Measurements from ENCODE around the gene BMP5.

BMP5 gene

DNA sequence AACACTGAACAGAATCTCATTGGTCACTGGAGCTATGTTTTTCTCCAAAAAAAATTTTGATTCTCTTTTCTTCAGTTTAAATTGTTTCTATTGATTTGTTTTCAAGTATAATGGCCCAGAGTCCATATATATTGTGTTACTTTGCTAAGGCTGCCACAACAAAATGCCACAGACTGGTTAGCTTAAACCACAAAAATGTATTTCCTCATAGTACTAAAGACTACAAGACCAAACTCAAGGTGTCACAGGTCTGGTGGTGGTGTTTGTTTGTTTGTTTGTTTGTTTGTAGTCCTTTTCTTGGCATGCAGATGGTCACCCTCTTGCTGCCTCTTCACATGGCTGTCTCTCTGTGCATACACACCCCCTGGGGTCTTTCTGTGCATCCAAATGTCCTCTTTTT, 34.0 kb downstream of the BMP5 start:
- H4K20me1 ChIP-seq = no peaks in the 10 kb centered on the region
- H3K27me3 ChIP-seq = no peaks in the 10 kb centered on the region
- no peak overlapping the region for H3K4me3 ChIP-seq
- no peaks in the 10 kb centered on the region for H3K36me3 ChIP-seq
- H3K9me3 ChIP-seq (replicated peaks in 1 of 11) = no peaks in the 10 kb centered on the region
- no peaks in the 10 kb centered on the region for H3K4me1 ChIP-seq
- TF ChIP-seq Cebpa-rat (IDR thresholded peaks at IDR 0.05) = no peak
- no peak overlapping the region for H3K27ac ChIP-seq
- H3K9ac ChIP-seq = no peak overlapping the region
- no peak overlapping the region for H3K4me2 ChIP-seq

DNA sequence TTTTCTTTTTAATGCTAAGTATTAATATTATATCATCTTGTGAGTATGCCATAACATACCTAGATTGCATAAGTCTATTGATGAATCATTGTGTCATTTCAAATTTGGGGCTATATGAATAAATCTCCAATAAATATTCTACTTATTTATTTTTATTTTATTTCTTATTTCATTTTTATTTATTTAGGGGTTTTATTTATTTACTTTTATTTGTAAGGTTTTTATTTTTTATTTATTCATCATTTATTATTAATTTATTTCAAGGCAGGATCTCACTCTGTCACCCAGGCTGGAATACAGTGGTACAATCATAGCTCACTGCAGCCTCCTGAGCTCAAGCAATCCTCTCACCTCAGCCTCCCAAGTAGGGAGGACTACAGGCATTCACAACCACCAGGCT, 36.3 kb downstream of the BMP5 start:
- H3K27ac ChIP-seq = no peak overlapping the region
- no peak overlapping the region for H3K4me2 ChIP-seq
- no peak for TF ChIP-seq Cebpa-rat (IDR thresholded peaks at IDR 0.05)
- H4K20me1 ChIP-seq = no peaks in the 10 kb centered on the region
- no peak overlapping the region for H3K4me3 ChIP-seq
- no peaks in the 10 kb centered on the region for H3K27me3 ChIP-seq
- H3K4me1 ChIP-seq = no peaks in the 10 kb centered on the region
- no peaks in the 10 kb centered on the region for H3K36me3 ChIP-seq
- no peaks in the 10 kb centered on the region for H3K9me3 ChIP-seq (replicated peaks in 1 of 11)
- no peak overlapping the region for H3K9ac ChIP-seq

DNA sequence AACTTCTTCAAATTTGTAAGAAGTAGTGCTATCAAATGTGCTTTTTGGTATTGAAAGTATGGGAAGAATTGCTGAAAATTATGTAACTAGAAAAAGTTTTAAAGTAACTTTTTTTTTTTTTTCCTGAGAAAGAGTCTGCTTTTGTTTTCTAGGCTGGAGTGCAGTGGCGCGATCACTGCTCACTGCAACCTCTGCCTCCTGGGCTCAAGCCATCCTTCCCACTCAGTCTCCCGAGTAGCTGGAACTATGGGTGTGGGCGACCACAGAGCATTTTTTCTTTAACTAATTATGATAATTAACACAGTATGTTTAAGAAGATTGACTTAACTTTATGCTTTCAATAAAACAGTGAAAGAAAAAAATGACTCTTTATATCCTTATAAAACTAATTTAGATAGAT, 38.4 kb downstream of the BMP5 start:
- H3K36me3 ChIP-seq = no peaks in the 10 kb centered on the region
- no peak overlapping the region for H3K4me3 ChIP-seq
- no peak overlapping the region for H3K9ac ChIP-seq
- no peak for TF ChIP-seq Cebpa-rat (IDR thresholded peaks at IDR 0.05)
- no peak overlapping the region for H3K27ac ChIP-seq
- no peaks in the 10 kb centered on the region for H3K27me3 ChIP-seq
- no peaks in the 10 kb centered on the region for H3K9me3 ChIP-seq (replicated peaks in 1 of 11)
- H3K4me2 ChIP-seq = no peak overlapping the region
- no peaks in the 10 kb centered on the region for H4K20me1 ChIP-seq
- no peaks in the 10 kb centered on the region for H3K4me1 ChIP-seq

DNA sequence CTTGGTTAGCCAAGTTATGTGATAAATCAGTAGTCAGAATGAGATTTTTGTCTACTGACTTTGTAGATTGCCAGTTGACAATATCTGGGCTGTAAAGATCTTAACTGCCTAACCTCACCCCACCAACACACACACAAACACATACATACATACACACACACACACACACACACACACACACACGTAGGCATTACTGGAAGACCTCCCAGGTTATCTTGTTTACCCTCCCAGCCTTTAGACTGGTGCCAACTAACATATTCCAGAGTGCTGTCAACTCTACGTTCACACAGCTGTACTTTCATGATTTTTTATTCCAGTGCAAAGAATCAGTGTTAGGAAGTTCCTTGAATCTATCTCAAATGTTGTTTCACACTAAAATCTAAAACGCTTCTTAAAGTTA, 38.9 kb downstream of the BMP5 start:
- no peak overlapping the region for H3K4me2 ChIP-seq
- no peak overlapping the region for H3K9ac ChIP-seq
- no peaks in the 10 kb centered on the region for H3K27me3 ChIP-seq
- H4K20me1 ChIP-seq = no peaks in the 10 kb centered on the region
- H3K4me1 ChIP-seq = no peaks in the 10 kb centered on the region
- no peak overlapping the region for H3K4me3 ChIP-seq
- H3K36me3 ChIP-seq = no peaks in the 10 kb centered on the region
- no peak for TF ChIP-seq Cebpa-rat (IDR thresholded peaks at IDR 0.05)
- H3K27ac ChIP-seq = no peak overlapping the region
- no peaks in the 10 kb centered on the region for H3K9me3 ChIP-seq (replicated peaks in 1 of 11)

DNA sequence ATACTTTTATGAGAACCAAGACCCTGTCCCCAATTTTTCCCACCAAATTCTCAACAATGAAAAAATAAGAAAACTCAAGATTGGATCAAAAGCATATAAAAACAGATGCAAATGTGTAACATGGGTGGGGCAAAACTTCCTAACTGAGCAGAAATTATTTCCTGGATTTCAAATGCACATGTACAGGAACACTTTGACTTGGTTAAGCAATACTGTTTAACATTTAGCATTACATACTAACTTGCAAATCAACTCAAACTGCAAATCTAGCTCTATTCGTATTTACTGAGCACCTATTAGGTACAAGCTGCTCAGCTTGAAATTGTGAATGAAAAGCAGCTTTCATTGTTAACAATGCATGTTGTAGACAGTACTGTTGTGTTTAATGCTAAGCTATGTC, 40.2 kb downstream of the BMP5 start:
- no peaks in the 10 kb centered on the region for H3K9me3 ChIP-seq (replicated peaks in 1 of 11)
- H3K9ac ChIP-seq = no peak overlapping the region
- no peak for TF ChIP-seq Cebpa-rat (IDR thresholded peaks at IDR 0.05)
- no peaks in the 10 kb centered on the region for H4K20me1 ChIP-seq
- H3K27ac ChIP-seq = no peak overlapping the region
- H3K27me3 ChIP-seq = no peaks in the 10 kb centered on the region
- no peak overlapping the region for H3K4me2 ChIP-seq
- no peaks in the 10 kb centered on the region for H3K4me1 ChIP-seq
- H3K4me3 ChIP-seq = no peak overlapping the region
- H3K36me3 ChIP-seq = no peaks in the 10 kb centered on the region

DNA sequence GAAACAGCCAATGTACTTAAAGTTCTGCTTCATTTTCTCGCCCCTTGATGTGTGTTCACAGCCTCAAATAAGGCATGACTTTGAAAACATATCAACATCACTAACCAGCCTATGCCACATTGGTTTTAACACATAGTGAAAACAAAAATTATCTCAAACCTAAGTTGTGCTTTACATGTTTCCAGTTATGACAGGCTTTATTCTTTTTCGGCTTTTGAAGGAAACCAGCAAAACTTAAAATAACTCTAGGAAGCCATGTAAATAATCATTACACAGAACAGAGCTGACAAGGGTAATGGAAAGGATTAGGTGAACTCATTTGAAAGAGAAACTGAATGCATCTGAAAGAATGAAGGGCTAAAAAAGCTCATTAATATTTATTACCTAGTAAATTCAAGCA, 42.1 kb downstream of the BMP5 start:
- Histone ChIP-seq H3K9ac (no peak overlapping the region), H3K4me2 (no peak overlapping the region), H4K20me1 (no peaks in the 10 kb centered on the region), H3K9me3 (replicated peaks in 1 of 11) (no peaks in the 10 kb centered on the region), H3K27me3 (no peaks in the 10 kb centered on the region), H3K27ac (no peak overlapping the region), H3K36me3 (no peaks in the 10 kb centered on the region), H3K4me3 (no peak overlapping the region), H3K4me1 (no peaks in the 10 kb centered on the region)
- TF ChIP-seq Cebpa-rat (IDR thresholded peaks at IDR 0.05) = no peak

DNA sequence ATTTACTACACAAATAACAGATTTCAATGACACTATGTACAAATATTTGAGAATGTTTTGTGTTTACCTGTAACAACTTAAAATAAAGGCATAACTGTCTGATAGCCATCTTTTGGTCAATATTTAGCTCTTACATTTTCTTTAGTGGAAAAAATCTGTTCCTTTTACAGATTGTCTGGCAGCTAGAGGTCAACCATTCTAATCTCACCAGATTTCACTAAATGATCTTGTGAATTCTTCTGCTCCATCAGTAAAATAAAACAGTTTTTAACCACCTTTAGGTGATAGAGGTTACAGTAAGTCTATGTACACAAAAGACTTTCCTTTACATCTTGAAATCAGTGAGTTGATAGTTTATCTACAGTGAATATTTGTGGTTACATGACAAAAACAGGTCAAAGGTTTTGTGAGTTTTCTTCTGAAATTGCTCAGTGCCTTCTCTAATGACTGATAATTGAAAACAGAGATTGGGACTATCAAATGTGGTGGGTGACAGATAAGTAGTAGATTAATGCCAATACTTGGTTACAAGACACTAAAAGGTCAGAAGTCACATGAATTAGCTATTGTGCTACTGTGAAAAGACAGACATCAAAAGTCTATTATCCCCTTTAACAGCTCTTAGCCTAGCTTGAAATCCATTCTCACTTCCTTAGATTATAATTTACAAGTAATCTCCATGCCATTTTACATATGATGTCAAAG, 47.4 kb downstream of the BMP5 start:
- H3K27me3 ChIP-seq = no peaks in the 10 kb centered on the region
- H3K36me3 ChIP-seq = no peaks in the 10 kb centered on the region
- no peak overlapping the region for H3K4me2 ChIP-seq
- H3K9me3 ChIP-seq (replicated peaks in 1 of 11) = no peaks in the 10 kb centered on the region
- H3K4me3 ChIP-seq = no peak overlapping the region
- TF ChIP-seq Cebpa-rat (IDR thresholded peaks at IDR 0.05) = no peak
- no peak overlapping the region for H3K9ac ChIP-seq
- no peak overlapping the region for H3K27ac ChIP-seq
- H3K4me1 ChIP-seq = no peaks in the 10 kb centered on the region
- H4K20me1 ChIP-seq = no peaks in the 10 kb centered on the region

DNA sequence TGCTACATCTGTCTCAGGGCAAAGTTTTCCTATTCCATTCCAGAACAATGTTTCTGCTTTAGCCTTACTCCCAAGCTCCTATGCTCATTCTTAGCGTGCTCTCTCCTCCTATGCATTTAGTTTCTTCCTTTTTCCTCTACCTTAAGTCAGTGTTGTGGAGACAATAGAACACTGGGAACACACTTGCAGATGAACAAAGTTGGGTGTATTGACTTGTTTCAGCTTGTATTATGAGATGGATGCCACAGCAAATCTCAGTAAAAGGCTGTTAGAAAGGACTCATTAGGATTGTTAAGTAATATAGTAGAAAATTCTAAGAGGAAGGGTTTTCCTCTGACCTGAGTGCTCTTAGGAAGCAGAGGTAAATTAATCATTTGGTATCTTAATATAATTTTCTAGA, 48.4 kb downstream of the BMP5 start:
- Histone ChIP-seq H3K4me3 (no peak overlapping the region), H3K9ac (no peak overlapping the region), H3K4me2 (no peak overlapping the region), H4K20me1 (no peaks in the 10 kb centered on the region), H3K27ac (no peak overlapping the region), H3K4me1 (no peaks in the 10 kb centered on the region), H3K9me3 (replicated peaks in 1 of 11) (no peaks in the 10 kb centered on the region), H3K27me3 (no peaks in the 10 kb centered on the region), H3K36me3 (no peaks in the 10 kb centered on the region)
- TF ChIP-seq Cebpa-rat (IDR thresholded peaks at IDR 0.05) = no peak

DNA sequence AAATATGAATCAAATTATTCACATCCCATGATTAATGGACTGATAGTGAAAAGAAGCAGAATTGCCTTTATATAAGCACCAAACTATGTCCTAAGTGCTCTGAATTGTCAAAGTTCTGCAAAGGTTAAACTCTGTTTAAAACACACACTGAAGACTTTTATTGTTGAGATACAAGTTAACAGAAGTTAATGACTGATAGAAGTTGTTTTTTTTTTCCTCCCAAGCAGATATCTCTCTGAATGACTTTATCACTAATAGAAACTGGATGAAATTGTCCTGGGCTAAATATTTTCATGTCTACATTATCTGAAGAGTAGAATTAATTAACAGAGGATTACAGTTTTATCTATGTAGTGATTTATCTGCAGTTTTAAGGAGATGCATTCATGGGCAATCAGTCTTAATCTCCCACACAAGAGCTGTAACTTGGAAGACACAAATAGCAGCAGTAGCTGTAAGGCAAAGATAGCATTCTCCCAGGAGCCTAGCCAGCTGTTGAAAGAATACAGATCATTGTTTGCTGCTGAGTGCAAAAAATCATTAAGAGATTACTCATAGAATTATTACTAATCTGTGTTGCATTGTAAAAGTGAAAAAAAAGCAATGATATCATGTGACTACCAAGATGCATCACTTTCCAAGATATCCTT, 49.9 kb downstream of the BMP5 start:
- Histone ChIP-seq H3K4me2 (no peak overlapping the region), H3K4me1 (no peaks in the 10 kb centered on the region), H3K9ac (no peak overlapping the region), H3K4me3 (no peak overlapping the region), H3K27ac (no peak overlapping the region), H3K9me3 (replicated peaks in 1 of 11) (no peaks in the 10 kb centered on the region), H4K20me1 (no peaks in the 10 kb centered on the region), H3K36me3 (no peaks in the 10 kb centered on the region), H3K27me3 (no peaks in the 10 kb centered on the region)
- no peak for TF ChIP-seq Cebpa-rat (IDR thresholded peaks at IDR 0.05)

DNA sequence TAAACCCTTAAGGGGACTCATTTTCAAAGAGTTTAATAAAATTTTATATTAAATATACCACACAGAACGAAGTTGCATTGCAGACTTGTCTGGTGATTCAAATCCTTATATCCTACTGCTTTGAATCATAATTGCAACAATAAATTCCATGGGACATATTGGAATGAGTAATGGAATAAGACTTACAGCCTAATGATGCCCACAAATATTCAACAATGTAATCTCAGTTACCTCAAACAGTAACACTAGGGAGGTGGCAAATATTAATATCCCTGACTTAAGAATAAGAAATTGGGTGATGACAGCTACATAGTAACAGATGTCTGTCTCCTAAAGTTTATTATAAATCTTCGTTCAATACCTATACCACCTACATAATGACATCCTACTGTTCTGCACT, 52.6 kb downstream of the BMP5 start:
- Histone ChIP-seq H4K20me1 (no peaks in the 10 kb centered on the region), H3K27me3 (no peaks in the 10 kb centered on the region), H3K4me1 (peaks cover 0 to 10% (median 0%) of the 10 kb centered on the region in 10 experiments; a peak in 4 of 20 replicates), H3K9me3 (replicated peaks in 1 of 11) (no peaks in the 10 kb centered on the region), H3K36me3 (no peaks in the 10 kb centered on the region), H3K4me3 (no peak overlapping the region), H3K4me2 (no peak overlapping the region), H3K27ac (no peak overlapping the region), H3K9ac (no peak overlapping the region)
- TF ChIP-seq Cebpa-rat (IDR thresholded peaks at IDR 0.05) = no peak

All from BLaER1 treated with 17β-estradiol and CSF1 and Interleukin-3, amounts not matched to agents 10 nM and 100 nM (cell line).